KG1 (cell line): ENCODE results near the gene XYLT1.

Experiments
- DNase-seq: peaks from one replicate; lab custom pipeline; 2025; lab: John Stamatoyannopoulos, UW

Gene XYLT1

GRCh38 chr16:17459903-17460521 is 10.7 kb downstream of the XYLT1 start:
- no peak for DNase-seq

DNA sequence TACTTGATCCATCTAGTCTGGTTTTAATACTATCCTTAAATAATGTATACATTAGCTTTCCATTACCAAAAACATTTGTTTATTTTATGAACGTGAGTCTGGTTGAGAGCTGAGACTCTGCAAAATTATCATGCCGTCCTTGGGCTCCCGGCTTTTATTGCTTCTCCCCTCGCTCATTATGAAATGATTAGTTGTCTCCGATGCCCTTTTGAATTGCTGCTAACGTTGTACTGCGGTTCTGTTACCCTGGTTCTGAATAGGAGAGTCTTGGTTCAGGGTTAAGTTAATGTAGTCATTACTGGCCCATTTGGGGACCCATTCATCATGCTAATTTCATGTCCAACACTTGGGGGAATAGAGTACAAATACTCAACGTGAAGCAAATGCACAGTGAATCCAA is 12.8 kb downstream of the XYLT1 start:
- no peak for DNase-seq

GRCh38 chr16:17457513-17457912 is 13.2 kb downstream of the XYLT1 start:
- no peak for DNase-seq

DNA sequence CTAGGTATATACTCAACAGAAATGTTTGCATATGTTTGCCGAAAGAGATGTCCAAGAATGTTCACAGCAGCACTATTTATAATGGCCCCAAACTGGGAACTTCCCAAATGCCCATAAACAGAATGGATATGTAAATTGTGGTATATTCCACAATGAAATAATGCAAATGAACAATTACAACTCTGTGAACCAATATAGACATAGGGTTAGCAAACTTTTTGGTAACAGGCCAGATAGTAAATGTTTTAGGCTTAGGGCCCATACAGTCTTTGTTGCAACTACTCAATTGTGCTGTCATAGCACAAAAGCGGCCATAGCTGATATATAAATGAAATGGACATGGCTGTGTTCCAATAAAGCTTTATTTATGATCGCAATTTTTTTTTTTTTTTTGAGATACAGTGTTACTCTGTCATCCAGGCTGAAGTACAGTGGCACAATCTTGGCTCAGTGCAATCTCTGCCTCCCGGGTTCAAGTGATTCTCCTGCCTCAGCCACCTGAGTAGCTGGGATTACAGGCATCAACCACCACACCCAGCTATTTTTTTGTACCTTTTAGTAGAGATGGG is 16.5 kb downstream of the XYLT1 start:
- no peak for DNase-seq

- no peak for DNase-seq
These were observed 17.3 kb downstream of the XYLT1 start for GRCh38 chr16:17453364-17454038.

DNA sequence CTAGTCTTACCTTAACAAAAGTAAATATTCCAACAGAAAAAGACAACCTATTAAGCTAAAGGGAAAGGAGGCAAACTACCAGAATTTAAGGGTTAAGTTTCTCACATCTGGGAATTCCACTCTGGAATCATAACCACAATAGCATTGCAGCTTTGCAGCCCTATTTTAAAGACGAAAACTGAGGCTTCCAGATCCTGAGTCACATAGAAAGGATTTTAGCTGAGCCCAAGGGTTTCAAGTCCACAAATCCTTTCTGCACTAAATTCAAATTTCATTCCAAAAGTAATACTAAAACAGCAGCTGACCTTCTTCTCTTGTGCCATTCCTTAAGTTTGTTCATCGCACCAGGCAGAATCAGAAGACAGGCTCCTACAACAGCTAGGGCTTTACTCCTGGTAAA is 17.8 kb downstream of the XYLT1 start:
- no peak for DNase-seq

DNA sequence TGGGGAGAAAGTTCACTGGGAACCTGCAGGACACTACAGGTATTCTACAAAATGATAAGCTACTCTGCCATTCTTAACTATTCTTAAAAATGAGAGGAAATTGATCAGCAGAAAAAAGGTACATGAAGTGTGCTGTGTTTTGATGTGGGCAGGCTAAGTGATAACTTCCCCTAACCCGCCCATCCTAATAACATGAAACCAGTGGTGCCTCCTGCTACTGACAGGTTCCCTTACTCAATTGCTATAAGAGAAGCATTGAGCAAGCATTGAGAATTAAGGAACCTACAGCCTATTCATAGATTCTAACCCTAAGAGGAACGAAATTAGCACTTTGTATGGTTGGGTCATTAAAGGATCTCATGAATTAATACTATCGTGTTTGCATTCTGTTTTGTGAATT is 18.9 kb downstream of the XYLT1 start:
- DNase-seq: no peak

DNA sequence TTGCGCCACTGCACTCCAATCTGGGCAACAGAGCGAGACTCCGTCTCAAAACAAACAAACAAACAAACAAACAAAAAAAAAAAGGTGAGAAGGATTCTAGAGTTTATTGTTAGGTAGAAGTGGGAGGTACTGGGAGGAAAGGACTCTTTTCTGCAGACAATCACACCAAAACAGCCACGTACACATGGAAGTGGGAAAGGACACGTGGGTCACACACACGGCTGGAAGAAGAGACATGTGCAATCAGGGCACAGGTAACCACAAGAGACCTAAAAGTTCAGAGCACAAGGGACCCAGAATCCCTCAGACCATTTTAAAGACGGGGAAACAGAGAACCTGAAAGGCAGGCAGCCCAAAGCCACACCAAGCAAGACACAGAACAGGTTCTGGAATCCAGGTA is 20.5 kb downstream of the XYLT1 start:
- DNase-seq: no peak

GRCh38 chr16:17448640-17449638 is 21.8 kb downstream of the XYLT1 start:
- DNase-seq: no peak

- no peak for DNase-seq
These were observed 23.6 kb downstream of the XYLT1 start for GRCh38 chr16:17447101-17447569.

GRCh38 chr16:17446661-17447060 is 24.1 kb downstream of the XYLT1 start:
- no peak for DNase-seq

DNA sequence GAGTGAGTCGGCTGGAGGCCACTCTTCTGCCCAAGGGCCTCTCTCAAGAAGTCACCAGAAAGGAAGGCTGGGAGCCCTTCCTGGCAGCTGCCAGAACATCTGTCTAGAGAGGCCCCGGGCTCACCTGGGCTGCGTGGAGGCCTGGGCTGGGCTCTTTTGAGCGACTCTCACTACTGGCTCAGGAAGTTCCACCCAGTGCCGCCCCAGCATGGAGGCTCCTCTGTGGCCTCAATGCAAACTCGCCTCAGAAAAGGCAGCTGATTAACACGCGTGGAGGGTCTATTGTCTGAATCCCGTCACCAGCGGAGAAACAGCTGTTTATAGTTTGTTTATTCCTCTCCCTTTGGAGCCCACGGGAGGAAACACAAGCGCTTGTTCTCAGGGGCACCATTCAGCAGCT is 25.3 kb downstream of the XYLT1 start:
- no peak for DNase-seq

GRCh38 chr16:17444658-17445057 is 26.1 kb downstream of the XYLT1 start:
- no peak for DNase-seq

DNA sequence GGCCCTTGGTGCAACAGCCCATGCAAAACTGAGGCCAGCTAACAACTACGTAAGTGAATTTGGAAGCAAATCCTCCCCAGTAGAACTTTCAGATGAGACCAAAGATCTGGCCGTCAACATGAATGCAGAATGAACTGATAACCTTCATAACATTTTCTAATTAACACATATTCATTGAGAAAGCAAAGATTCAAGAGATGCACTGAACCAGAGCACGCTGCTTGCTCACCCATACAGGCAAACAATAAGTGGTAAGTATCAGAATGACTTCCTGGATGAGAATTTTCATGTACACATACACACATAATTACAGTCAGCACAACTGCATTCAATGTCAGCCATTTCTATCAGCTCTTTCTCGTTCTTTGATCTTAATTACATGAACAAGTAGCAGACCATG is 30.6 kb downstream of the XYLT1 start:
- no peak for DNase-seq

GRCh38 chr16:17439580-17439979 is 31.2 kb downstream of the XYLT1 start:
- DNase-seq: no peak

- no peak for DNase-seq
These were observed 32.8 kb downstream of the XYLT1 start for GRCh38 chr16:17437981-17438380.

DNA sequence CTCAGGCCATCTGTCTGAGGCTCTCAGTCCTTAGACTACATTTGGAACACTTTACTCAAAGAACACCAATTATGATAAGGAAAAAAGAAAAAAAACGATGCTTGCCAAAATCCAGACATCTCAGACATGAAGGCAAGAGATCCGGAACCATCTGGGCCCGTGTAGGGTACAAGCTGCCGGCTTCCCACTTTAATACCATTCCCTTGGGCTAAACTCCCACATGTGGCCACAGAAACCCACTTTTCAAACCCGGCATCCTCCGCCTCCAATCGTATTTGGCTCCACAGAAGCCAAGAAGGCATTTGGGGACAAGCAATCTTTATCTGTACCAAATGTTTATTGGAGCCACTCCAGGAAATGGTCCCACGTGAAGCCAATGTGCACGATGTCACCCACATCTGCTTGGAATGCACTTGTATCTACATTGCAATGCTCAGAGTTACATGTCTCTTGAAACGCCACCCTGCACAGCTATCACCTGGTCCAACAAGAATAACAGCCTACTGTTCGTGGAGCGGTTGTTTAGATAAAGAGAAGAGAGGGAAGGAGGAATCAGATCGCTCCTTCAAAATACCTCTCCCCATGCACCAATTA is 33.5 kb downstream of the XYLT1 start:
- DNase-seq: no peak

- no peak for DNase-seq
These were observed 35.4 kb downstream of the XYLT1 start for GRCh38 chr16:17435318-17435717.

DNA sequence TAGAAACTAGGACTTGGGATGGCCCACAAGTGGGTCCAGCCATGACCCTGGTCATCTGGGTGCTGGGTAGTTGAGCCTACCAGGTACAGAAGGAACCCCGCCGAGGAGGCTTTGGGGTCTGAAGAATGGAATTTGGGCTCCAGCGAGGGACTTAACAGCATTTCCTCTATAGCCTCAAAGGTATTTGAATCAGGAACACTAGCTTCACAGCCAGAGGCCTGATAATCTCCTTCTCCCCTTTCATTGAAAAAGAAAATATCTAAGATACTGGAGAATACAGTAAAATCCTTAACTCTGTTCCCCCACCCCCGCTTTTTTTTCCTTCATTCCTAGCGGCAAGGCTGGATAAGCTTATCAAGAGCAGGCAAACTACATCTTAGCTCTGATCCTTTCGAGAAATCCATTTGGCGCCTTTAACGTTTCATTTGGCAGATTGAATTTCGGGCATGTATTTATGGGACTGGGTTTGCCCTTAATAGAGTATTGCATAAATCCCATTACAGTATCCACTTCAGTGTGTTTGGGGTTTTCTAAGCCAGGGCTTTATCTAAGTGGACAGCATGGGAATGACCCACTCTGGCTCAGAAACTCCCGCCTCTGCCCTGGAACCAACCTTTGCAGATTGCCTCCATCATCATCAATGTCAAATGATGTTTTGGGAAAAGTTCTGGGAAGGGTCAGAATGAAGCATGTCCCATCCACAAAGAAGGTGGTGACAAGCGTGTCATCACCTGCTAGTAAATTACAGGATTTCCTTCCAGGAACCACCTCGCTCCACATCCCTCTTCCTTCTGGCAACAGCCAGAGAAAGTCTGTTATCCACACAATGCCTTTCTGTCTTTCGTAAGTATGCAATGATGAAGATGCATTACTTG is 36.9 kb downstream of the XYLT1 start:
- DNase-seq: no peak

- DNase-seq: no peak
These were observed 37.7 kb downstream of the XYLT1 start for GRCh38 chr16:17432901-17433576.
